ENCODE data around the gene USH1G.

DNA sequence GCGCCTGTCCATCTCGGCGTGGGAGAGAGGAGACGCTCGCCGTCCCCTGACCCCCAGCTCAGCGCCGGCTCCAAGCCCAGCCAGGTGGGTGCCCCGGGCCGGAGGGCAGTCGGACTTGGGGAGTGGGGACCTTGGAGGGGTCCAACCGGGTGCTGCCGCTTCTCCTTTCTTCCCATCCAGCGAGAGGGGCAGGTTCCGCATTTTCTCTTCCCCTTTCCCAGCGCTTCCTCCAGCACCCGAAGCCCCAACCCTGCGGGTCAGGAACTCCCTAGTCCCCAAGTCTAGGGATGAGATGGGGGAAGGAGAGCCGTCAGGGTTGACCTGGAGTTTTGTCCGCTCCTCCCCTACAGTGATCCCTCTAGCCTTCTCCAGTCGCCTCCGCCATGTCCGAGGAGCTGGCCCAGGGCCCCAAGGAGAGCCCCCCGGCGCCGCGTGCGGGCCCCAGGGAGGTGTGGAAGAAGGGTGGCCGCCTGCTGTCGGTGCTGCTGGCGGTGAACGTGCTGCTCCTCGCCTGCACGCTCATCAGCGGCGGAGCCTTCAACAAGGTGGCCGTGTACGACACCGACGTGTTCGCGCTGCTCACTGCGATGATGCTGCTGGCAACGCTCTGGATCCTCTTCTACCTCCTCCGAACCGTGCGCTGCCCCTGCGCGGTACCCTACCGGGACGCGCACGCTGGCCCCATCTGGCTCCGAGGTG is 1.3 kb upstream of the USH1G start, which contains the start of gene OTOP2:
- TF ChIP-seq, protein P1, sequence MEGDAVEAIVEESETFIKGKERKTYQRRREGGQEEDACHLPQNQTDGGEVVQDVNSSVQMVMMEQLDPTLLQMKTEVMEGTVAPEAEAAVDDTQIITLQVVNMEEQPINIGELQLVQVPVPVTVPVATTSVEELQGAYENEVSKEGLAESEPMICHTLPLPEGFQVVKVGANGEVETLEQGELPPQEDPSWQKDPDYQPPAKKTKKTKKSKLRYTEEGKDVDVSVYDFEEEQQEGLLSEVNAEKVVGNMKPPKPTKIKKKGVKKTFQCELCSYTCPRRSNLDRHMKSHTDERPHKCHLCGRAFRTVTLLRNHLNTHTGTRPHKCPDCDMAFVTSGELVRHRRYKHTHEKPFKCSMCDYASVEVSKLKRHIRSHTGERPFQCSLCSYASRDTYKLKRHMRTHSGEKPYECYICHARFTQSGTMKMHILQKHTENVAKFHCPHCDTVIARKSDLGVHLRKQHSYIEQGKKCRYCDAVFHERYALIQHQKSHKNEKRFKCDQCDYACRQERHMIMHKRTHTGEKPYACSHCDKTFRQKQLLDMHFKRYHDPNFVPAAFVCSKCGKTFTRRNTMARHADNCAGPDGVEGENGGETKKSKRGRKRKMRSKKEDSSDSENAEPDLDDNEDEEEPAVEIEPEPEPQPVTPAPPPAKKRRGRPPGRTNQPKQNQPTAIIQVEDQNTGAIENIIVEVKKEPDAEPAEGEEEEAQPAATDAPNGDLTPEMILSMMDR (IDR thresholded peaks at IDR 0.05; ENCODE audit: insufficient read depth, low read depth, low read length), result no peak
- peak; percentile 95 for TF ChIP-seq EZH2 (IDR thresholded peaks at IDR 0.05; ENCODE audit: insufficient read depth, low read length)

All from astrocyte (in vitro differentiated cells and primary cell).